ENCODE measurements around the gene NUAK2.

- TF ChIP-seq, protein P1, sequence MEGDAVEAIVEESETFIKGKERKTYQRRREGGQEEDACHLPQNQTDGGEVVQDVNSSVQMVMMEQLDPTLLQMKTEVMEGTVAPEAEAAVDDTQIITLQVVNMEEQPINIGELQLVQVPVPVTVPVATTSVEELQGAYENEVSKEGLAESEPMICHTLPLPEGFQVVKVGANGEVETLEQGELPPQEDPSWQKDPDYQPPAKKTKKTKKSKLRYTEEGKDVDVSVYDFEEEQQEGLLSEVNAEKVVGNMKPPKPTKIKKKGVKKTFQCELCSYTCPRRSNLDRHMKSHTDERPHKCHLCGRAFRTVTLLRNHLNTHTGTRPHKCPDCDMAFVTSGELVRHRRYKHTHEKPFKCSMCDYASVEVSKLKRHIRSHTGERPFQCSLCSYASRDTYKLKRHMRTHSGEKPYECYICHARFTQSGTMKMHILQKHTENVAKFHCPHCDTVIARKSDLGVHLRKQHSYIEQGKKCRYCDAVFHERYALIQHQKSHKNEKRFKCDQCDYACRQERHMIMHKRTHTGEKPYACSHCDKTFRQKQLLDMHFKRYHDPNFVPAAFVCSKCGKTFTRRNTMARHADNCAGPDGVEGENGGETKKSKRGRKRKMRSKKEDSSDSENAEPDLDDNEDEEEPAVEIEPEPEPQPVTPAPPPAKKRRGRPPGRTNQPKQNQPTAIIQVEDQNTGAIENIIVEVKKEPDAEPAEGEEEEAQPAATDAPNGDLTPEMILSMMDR (conservative IDR thresholded peaks at IDR 0.05): no peak
- TF ChIP-seq EZH2 (IDR thresholded peaks at IDR 0.05; ENCODE audit: low read depth): no peak
These were observed 31.6 kb upstream of the NUAK2 start for GRCh38 chr1:205353191-205353590.

All from PC-9 (cell line).